ENCODE data around the gene MASTL.

Gene MASTL

GRCh38 chr10:27155066-27155754 lies at the start of gene MASTL (continued):
- TF ChIP-seq ZNF335 (tag by site-specific recombination; conservative IDR thresholded peaks at IDR 0.05) (no peak), GLIS1 (tag by site-specific recombination; IDR thresholded peaks at IDR 0.05) (peak; percentile 82), ZNF169 (tag by site-specific recombination; IDR thresholded peaks at IDR 0.05) (no peak), ZNF302 (tag by site-specific recombination; IDR thresholded peaks at IDR 0.05; ENCODE audit: low read depth) (no peak), ZBTB17 (tag by site-specific recombination; IDR thresholded peaks at IDR 0.05) (no peak), KLF7 (tag by site-specific recombination; IDR thresholded peaks at IDR 0.05; ENCODE audit: borderline replicate concordance) (peak; percentile 55; the same call in 1 of the 2 replicates), ZNF221 (tag by site-specific recombination; IDR thresholded peaks at IDR 0.05; ENCODE audit: borderline replicate concordance) (no peak), ZNF664 (tag by site-specific recombination; IDR thresholded peaks at IDR 0.05) (no peak), ZNF292 (tag by site-specific recombination; IDR thresholded peaks at IDR 0.05; ENCODE audit: borderline replicate concordance, low read depth) (no peak), YY1 (tag by site-specific recombination; IDR thresholded peaks at IDR 0.05) (peak; percentile 71; the same call in 1 of the 2 replicates), ZNF658 (tag by site-specific recombination; IDR thresholded peaks at IDR 0.05) (no peak), ZNF350 (tag by site-specific recombination; IDR thresholded peaks at IDR 0.05) (no peak), ZNF629 (tag by site-specific recombination; IDR thresholded peaks at IDR 0.05) (peak; percentile 98), KLF1 (tag by site-specific recombination; IDR thresholded peaks at IDR 0.05) (peak; percentile 92), KLF17 (tag by site-specific recombination; IDR thresholded peaks at IDR 0.05) (peak; percentile 79; the same call in 1 of the 2 replicates), IKZF3 (tag by site-specific recombination; IDR thresholded peaks at IDR 0.05) (0 out of 2 replicates have a peak, but pooled peaks have one; percentile 46), ELK4 (IDR thresholded peaks at IDR 0.05; ENCODE audit: borderline replicate concordance, low read depth, low read length) (no peak), ZNF521 (tag by site-specific recombination; IDR thresholded peaks at IDR 0.05) (no peak), ZFHX2 (tag by site-specific recombination; conservative IDR thresholded peaks at IDR 0.05) (peak; percentile 99), ZSCAN16 (tag by site-specific recombination; IDR thresholded peaks at IDR 0.05) (no peak), SCRT1 (tag by site-specific recombination; IDR thresholded peaks at IDR 0.05; ENCODE audit: borderline replicate concordance) (no peak), ZBTB44 (tag by site-specific recombination; IDR thresholded peaks at IDR 0.05) (no peak), ZNF626 (tag by site-specific recombination; IDR thresholded peaks at IDR 0.05) (no peak), ZNF560 (tag by site-specific recombination; IDR thresholded peaks at IDR 0.05; ENCODE audit: borderline replicate concordance) (no peak), ZNF530 (tag by site-specific recombination; IDR thresholded peaks at IDR 0.05; ENCODE audit: low read depth) (no peak), ZNF26 (tag by site-specific recombination; IDR thresholded peaks at IDR 0.05) (no peak), ZNF792 (tag by site-specific recombination; IDR thresholded peaks at IDR 0.05) (0 out of 2 replicates have a peak, but pooled peaks have one; percentile 44), PRDM4 (tag by site-specific recombination; IDR thresholded peaks at IDR 0.05) (no peak), ZNF843 (tag by site-specific recombination; IDR thresholded peaks at IDR 0.05) (peak; percentile 70; the same call in 1 of the 2 replicates), ZNF398 (tag by site-specific recombination; IDR thresholded peaks at IDR 0.05) (no peak)

Measured in HEK293 (cell line).